ENCODE measurements around the gene IL4. TPM values are rescaled to one million over a fixed set of nuclear protein-coding genes. Genes with fewer than 3 reads are reported as not detected.
"Not testable (repeated sequence)": the region's sequence is repeated elsewhere in the genome, so short reads cannot be mapped to it uniquely, and the experiment has no call there.

IL4 gene
- total RNA-seq, 1 donor from 2014 or later, result not detected

GRCh38 chr5:132688536-132689339, 14.9 kb downstream of the IL4 start:
- Histone ChIP-seq H3K4me3 (no peak overlapping the region), H3K27ac (no peak overlapping the region), H3K27me3 (no peaks in the 10 kb centered on the region), H3K4me1 (no peaks in the 10 kb centered on the region), H3K36me3 (no peaks in the 10 kb centered on the region), H3K9me3 (no peaks in the 10 kb centered on the region)
- TF ChIP-seq, protein P1, sequence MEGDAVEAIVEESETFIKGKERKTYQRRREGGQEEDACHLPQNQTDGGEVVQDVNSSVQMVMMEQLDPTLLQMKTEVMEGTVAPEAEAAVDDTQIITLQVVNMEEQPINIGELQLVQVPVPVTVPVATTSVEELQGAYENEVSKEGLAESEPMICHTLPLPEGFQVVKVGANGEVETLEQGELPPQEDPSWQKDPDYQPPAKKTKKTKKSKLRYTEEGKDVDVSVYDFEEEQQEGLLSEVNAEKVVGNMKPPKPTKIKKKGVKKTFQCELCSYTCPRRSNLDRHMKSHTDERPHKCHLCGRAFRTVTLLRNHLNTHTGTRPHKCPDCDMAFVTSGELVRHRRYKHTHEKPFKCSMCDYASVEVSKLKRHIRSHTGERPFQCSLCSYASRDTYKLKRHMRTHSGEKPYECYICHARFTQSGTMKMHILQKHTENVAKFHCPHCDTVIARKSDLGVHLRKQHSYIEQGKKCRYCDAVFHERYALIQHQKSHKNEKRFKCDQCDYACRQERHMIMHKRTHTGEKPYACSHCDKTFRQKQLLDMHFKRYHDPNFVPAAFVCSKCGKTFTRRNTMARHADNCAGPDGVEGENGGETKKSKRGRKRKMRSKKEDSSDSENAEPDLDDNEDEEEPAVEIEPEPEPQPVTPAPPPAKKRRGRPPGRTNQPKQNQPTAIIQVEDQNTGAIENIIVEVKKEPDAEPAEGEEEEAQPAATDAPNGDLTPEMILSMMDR (IDR thresholded peaks at IDR 0.05), result no peak
- no peak for DNase-seq
- no peak for ATAC-seq
- intact Hi-C loops (cut with DNase I), result no loop called here

- no peaks in the 10 kb centered on the region for H3K9me3 ChIP-seq
- H3K27me3 ChIP-seq, result no peaks in the 10 kb centered on the region
- intact Hi-C loops (cut with DNase I), result no loop called here
- H3K4me3 ChIP-seq, result no peak overlapping the region
- DNase-seq, result no peak
- no peak overlapping the region for H3K27ac ChIP-seq
- no peak for ATAC-seq
- TF ChIP-seq, protein P1 (IDR thresholded peaks at IDR 0.05), result no peak
- no peaks in the 10 kb centered on the region for H3K4me1 ChIP-seq
- no peaks in the 10 kb centered on the region for H3K36me3 ChIP-seq
Measured at GRCh38 chr5:132689513-132689912, 15.7 kb downstream of the IL4 start.

- Histone ChIP-seq H3K27ac (no peak overlapping the region), H3K36me3 (no peaks in the 10 kb centered on the region), H3K4me3 (no peak overlapping the region), H3K4me1 (no peaks in the 10 kb centered on the region), H3K9me3 (no peaks in the 10 kb centered on the region), H3K27me3 (no peaks in the 10 kb centered on the region)
- intact Hi-C loops (cut with DNase I), result no loop called here
- TF ChIP-seq, protein P1 (IDR thresholded peaks at IDR 0.05), result no peak
- ATAC-seq (no peak), DNase-seq (no peak)
Measured at GRCh38 chr5:132690156-132690555, 16.4 kb downstream of the IL4 start.

- DNase-seq; H3K27ac ChIP-seq; H3K9me3 ChIP-seq; ATAC-seq; H3K4me1 ChIP-seq; intact Hi-C loops (cut with DNase I); H3K4me3 ChIP-seq; H3K36me3 ChIP-seq; H3K27me3 ChIP-seq: not testable (repeated sequence)
Measured at GRCh38 chr5:132691755-132692631, 18.2 kb downstream of the IL4 start.

- no peak overlapping the region for H3K4me3 ChIP-seq
- no peak overlapping the region for H3K27ac ChIP-seq
- ATAC-seq (no peak), DNase-seq (no peak)
- no peaks in the 10 kb centered on the region for H3K27me3 ChIP-seq
- H3K36me3 ChIP-seq, result peaks cover 6% of the 10 kb centered on the region
- H3K9me3 ChIP-seq, result no peaks in the 10 kb centered on the region
- TF ChIP-seq, protein P1 (IDR thresholded peaks at IDR 0.05), result no peak
- intact Hi-C loops (cut with DNase I), result no loop called here
- no peaks in the 10 kb centered on the region for H3K4me1 ChIP-seq
Measured at GRCh38 chr5:132692632-132692967, 18.8 kb downstream of the IL4 start.

DNA sequence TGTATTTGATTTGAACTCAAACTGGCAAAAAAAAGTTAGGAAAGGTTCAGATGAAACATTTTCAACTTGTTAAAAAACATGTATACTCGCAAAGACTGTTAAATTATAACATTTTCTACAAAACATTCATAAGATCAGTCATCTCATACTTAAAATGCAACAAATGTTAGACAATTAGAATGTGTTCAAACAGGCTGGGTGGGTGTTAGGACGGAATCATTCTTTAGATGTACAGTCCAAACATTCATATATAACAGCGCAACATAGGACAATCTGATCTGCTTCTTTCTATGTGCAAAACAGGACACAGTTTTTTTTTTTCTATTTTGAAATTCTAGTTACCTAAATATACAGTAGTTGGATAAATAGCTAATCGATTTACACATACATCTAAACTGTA, 22.2 kb downstream of the IL4 start:
- ATAC-seq, result no peak
- TF ChIP-seq, protein P1 (IDR thresholded peaks at IDR 0.05), result no peak
- no peaks in the 10 kb centered on the region for H3K4me1 ChIP-seq
- DNase-seq, result no peak
- no peaks in the 10 kb centered on the region for H3K9me3 ChIP-seq
- H3K36me3 ChIP-seq, result peaks cover 34% of the 10 kb centered on the region
- no peaks in the 10 kb centered on the region for H3K27me3 ChIP-seq
- no peak overlapping the region for H3K27ac ChIP-seq
- no peak overlapping the region for H3K4me3 ChIP-seq
- intact Hi-C loops (cut with DNase I), result no loop called here
